ENCODE measurements around the gene EMC6. TPM values are rescaled to one million over a fixed set of nuclear protein-coding genes. Genes with fewer than 3 reads are reported as not detected.
A peak's percentile ranks its signal among the peaks of the same experiment; 100 is the strongest.

EMC6 gene
- total RNA-seq, 1 donor from 2014 or later: 75.0 TPM

GRCh38 chr17:3679531-3680126 lies 11.0 kb downstream of the EMC6 start:
- Histone ChIP-seq H3K9me3 (no peaks in the 10 kb centered on the region), H3K4me3 (no peak overlapping the region), H3K27ac (no peak overlapping the region), H3K27me3 (no peaks in the 10 kb centered on the region), H3K36me3 (no peaks in the 10 kb centered on the region), H3K4me1 (no peaks in the 10 kb centered on the region)
- TF ChIP-seq CTCF (IDR thresholded peaks at IDR 0.05): no peak
- DNase-seq (ENCODE audit: low spot score in 2 of 2): no peak
- intact Hi-C loops (cut with DNase I): no loop called here

GRCh38 chr17:3681057-3681456 lies 12.4 kb downstream of the EMC6 start:
- Histone ChIP-seq H3K4me3 (no peak overlapping the region), H3K27ac (no peak overlapping the region), H3K27me3 (no peaks in the 10 kb centered on the region), H3K9me3 (no peaks in the 10 kb centered on the region), H3K36me3 (no peaks in the 10 kb centered on the region), H3K4me1 (no peaks in the 10 kb centered on the region)
- TF ChIP-seq CTCF (IDR thresholded peaks at IDR 0.05): no peak
- no peak for DNase-seq (ENCODE audit: low spot score in 2 of 2)
- intact Hi-C loops (cut with DNase I): no loop called here

- no peaks in the 10 kb centered on the region for H3K4me1 ChIP-seq
- no peak overlapping the region for H3K27ac ChIP-seq
- no peaks in the 10 kb centered on the region for H3K9me3 ChIP-seq
- DNase-seq (ENCODE audit: low spot score in 2 of 2): no peak
- no peaks in the 10 kb centered on the region for H3K27me3 ChIP-seq
- intact Hi-C loops (cut with DNase I): no loop called here
- no peak for TF ChIP-seq CTCF (IDR thresholded peaks at IDR 0.05)
- no peaks in the 10 kb centered on the region for H3K36me3 ChIP-seq
- H3K4me3 ChIP-seq: no peak overlapping the region
Observed at GRCh38 chr17:3681565-3681964, 13.0 kb downstream of the EMC6 start.

GRCh38 chr17:3682033-3682432 lies 13.4 kb downstream of the EMC6 start:
- Histone ChIP-seq H3K4me3 (no peak overlapping the region), H3K36me3 (no peaks in the 10 kb centered on the region), H3K27me3 (no peaks in the 10 kb centered on the region), H3K9me3 (no peaks in the 10 kb centered on the region), H3K4me1 (no peaks in the 10 kb centered on the region), H3K27ac (no peak overlapping the region)
- no peak for TF ChIP-seq CTCF (IDR thresholded peaks at IDR 0.05)
- no peak for DNase-seq (ENCODE audit: low spot score in 2 of 2)
- intact Hi-C loops (cut with DNase I): no loop called here

GRCh38 chr17:3683054-3683511 lies 14.5 kb downstream of the EMC6 start:
- Histone ChIP-seq H3K27ac (no peak overlapping the region), H3K36me3 (no peaks in the 10 kb centered on the region), H3K4me1 (no peaks in the 10 kb centered on the region), H3K4me3 (no peak overlapping the region), H3K9me3 (no peaks in the 10 kb centered on the region), H3K27me3 (no peaks in the 10 kb centered on the region)
- no peak for DNase-seq (ENCODE audit: low spot score in 2 of 2)
- intact Hi-C loops (cut with DNase I): no loop called here
- peak; percentile 52 to 74 (median 65) for TF ChIP-seq CTCF (IDR thresholded peaks at IDR 0.05)

- DNase-seq (ENCODE audit: low spot score in 2 of 2): no peak
- Histone ChIP-seq H3K9me3 (no peaks in the 10 kb centered on the region), H3K36me3 (no peaks in the 10 kb centered on the region), H3K4me1 (no peaks in the 10 kb centered on the region), H3K4me3 (no peak overlapping the region), H3K27me3 (no peaks in the 10 kb centered on the region), H3K27ac (no peak overlapping the region)
- TF ChIP-seq CTCF (IDR thresholded peaks at IDR 0.05): no peak
- intact Hi-C loops (cut with DNase I): no loop called here
Observed at GRCh38 chr17:3685174-3685573, 16.6 kb downstream of the EMC6 start.
